GM12878 (cell line): ENCODE data around the gene IAPP. TPM values are rescaled to one million over a fixed set of nuclear protein-coding genes. Genes with fewer than 3 reads are reported as not detected.

Experiments used
- ATAC-seq: fragments of 200-7000 bp; cut with Tn5 transposase; 3 replicates; pipeline ENCODE4 v1.9.1; 2020; ENCODE audit warnings: mild to moderate bottlenecking, moderate library complexity
- BruUV-seq: library from RNA; stranded (reverse); fragments of 400-500 nt; replicated peaks from 2 replicates; lab custom pipeline; 2021; lab: Mats Ljungman, UMichigan
- CTCF ChIA-PET: fragments of 300-600 bp; sonication (Branson Sonifier 250); formaldehyde crosslinking; extraction: SDS; loops from one replicate; lab custom pipeline; 2021; ENCODE audit warnings: inconsistent platforms; lab: Yijun Ruan, JAX
- POLR2A ChIA-PET: fragments of 350-600 bp; formaldehyde crosslinking; extraction: SDS; loops from one replicate; lab custom pipeline; 2021; ENCODE audit warnings: inconsistent platforms; lab: Charles Lee
- RAD21 ChIA-PET: fragments of 300-600 bp; sonication (Branson Sonifier 250); formaldehyde crosslinking; loops from one replicate; lab custom pipeline; 2023; ENCODE audit warnings: antibody characterized with exemption; ENCODE audit not compliant: unreplicated experiment; lab: Charles Lee
- SMC1A ChIA-PET: fragments of 300-600 bp; sonication (Branson Sonifier 250); formaldehyde crosslinking; loops from one replicate; lab custom pipeline; 2023; ENCODE audit not compliant: unreplicated experiment, uncharacterized antibody; lab: Charles Lee
- DNase-seq: peaks from one replicate; pipeline ENCODE4 v3.0.0-alpha.2; 2011; ENCODE audit warnings: low read depth, low spot score
- FAIRE-seq: peaks from 3 replicates; lab custom pipeline; 2011; peaks lifted over from hg19 to GRCh38; lab: Jason Lieb, UNC
- H2AFZ ChIP-seq: 2 replicates; pipeline ENCODE4 v1.6.0; 2011; ENCODE audit warnings: low read depth, low read length, control low read depth; ENCODE audit not compliant: control insufficient read depth
- H3K27ac ChIP-seq: 2 replicates; pipeline ENCODE4 v1.5.1; 2011; ENCODE audit warnings: control low read depth; ENCODE audit not compliant: control insufficient read depth, insufficient read depth
- H3K27me3 ChIP-seq, 2 experiments: replicated peaks in 1 of 2; 2 replicates each; pipeline versions ENCODE4 v1.6.0 to v1.6.1; 2011; ENCODE audit warnings: low read length in 1 of 2; ENCODE audit not compliant: control insufficient read depth in 2 of 2, insufficient read depth in 2 of 2
- H3K36me3 ChIP-seq, 2 experiments: 2 replicates each; pipeline ENCODE4 v1.5.1; 2011; ENCODE audit warnings: low read length in 1 of 2; ENCODE audit not compliant: control insufficient read depth in 2 of 2, insufficient read depth in 2 of 2
- H3K4me1 ChIP-seq: 2 replicates; pipeline ENCODE4 v1.6.1; 2011; ENCODE audit warnings: mild to moderate bottlenecking, low read length, moderate library complexity, mixed read lengths; ENCODE audit not compliant: control insufficient read depth, insufficient read depth
- H3K4me2 ChIP-seq: 2 replicates; pipeline ENCODE4 v1.6.0; 2011; ENCODE audit warnings: control low read depth; ENCODE audit not compliant: control insufficient read depth, insufficient read depth
- H3K4me3 ChIP-seq: fragments of 200-600 bp; sonication (generic); 2 replicates; pipeline ENCODE4 v1.5.1; 2016
- H3K79me2 ChIP-seq: 2 replicates; pipeline ENCODE4 v1.6.0; 2011; ENCODE audit warnings: low read length; ENCODE audit not compliant: control insufficient read depth, insufficient read depth
- H3K9ac ChIP-seq: 2 replicates; pipeline ENCODE4 v1.8.0; 2011; ENCODE audit warnings: low read length, control low read depth, mixed read lengths; ENCODE audit not compliant: control insufficient read depth, insufficient read depth
- H3K9me3 ChIP-seq: replicated peaks from 3 replicates; pipeline ENCODE4 v1.5.1; 2011; ENCODE audit warnings: mild to moderate bottlenecking, low read length; ENCODE audit not compliant: control insufficient read depth, insufficient read depth
- H4K20me1 ChIP-seq: 2 replicates; pipeline ENCODE4 v1.6.0; 2011; ENCODE audit not compliant: control insufficient read depth, insufficient read depth
- ETV6 ChIP-seq, 2 experiments: fragments of 450-650 bp in 1 of 2; IDR thresholded peaks in 1 of 2; conservative IDR thresholded peaks in 1 of 2; 2 replicates each; pipeline ENCODE4 v1.6.1; 2014; ENCODE audit warnings: antibody characterized with exemption in 1 of 2, borderline replicate concordance in 1 of 2, low read depth in 1 of 2, mild to moderate bottlenecking in 1 of 2, moderate library complexity in 1 of 2
- FOXM1 ChIP-seq: IDR thresholded peaks from 2 replicates; pipeline ENCODE4 v1.6.1; 2012; ENCODE audit warnings: low read depth, mild to moderate bottlenecking, inconsistent platforms, low read length, moderate library complexity
- MLLT1 ChIP-seq: fragments of 450-650 bp; IDR thresholded peaks from 2 replicates; pipeline ENCODE4 v1.6.1; 2016; ENCODE audit warnings: mild to moderate bottlenecking
- RAD21 ChIP-seq: IDR thresholded peaks from 2 replicates; pipeline ENCODE4 v1.6.1; 2011; ENCODE audit warnings: mild to moderate bottlenecking, low read depth, low read length, moderate library complexity; ENCODE audit not compliant: insufficient read depth
- SREBF1 ChIP-seq: IDR thresholded peaks from 2 replicates; pipeline ENCODE4 v1.6.1; 2012; ENCODE audit warnings: mild to moderate bottlenecking, low read length
- TARDBP ChIP-seq: IDR thresholded peaks from 2 replicates; pipeline ENCODE4 v1.6.1; 2016; ENCODE audit warnings: borderline replicate concordance
- YY1 ChIP-seq: IDR thresholded peaks from 2 replicates; pipeline ENCODE4 v1.6.1; 2011; ENCODE audit warnings: low read depth, mild to moderate bottlenecking, low read length
- ZNF622 ChIP-seq: fragments of 450-650 bp; IDR thresholded peaks from 2 replicates; pipeline ENCODE4 v1.6.1; 2017; ENCODE audit warnings: mild to moderate bottlenecking, inconsistent platforms
- WGBS: methylation state at CpG from one replicate; pipeline ENCODE4 v1.1.6; 2016; ENCODE audit warnings: low lambda C conversion rate; ENCODE audit not compliant: insufficient replicate concordance, insufficient coverage; ENCODE audit errors: missing lambda C conversion rate; 5-methylcytosine and 5-hydroxymethylcytosine counted together
- in situ Hi-C: fragments of 300-500 bp; cut with MboI; formaldehyde crosslinking; loops from 9 replicates; pipeline ENCODE4 v1.14.3; 2018; ENCODE audit warnings: mixed read lengths
- intact Hi-C: fragments of 100-400 bp; cut with micrococcal nuclease; formaldehyde crosslinking; loops from one replicate; pipeline ENCODE4 v1.14.2; 2022; ENCODE audit not compliant: unreplicated experiment
- polyA plus RNA-seq, 11 experiments: library from polyadenylated mRNA; depleted of rRNA in 4 of 11; unstranded in 6 of 11; stranded (reverse) in 5 of 11; fragments of >200 nt; fragmentation: Nextera tagmentation in 4 of 11; fragmentation: Illumina TruSeq in 1 of 11; extraction: Ambion mirVana in 4 of 11; extraction: Trizol in 1 of 11; gene quantifications; 1 replicate in 1 of 11; 2 replicates in 10 of 11; pipeline versions ENCODE4 v1.2.1 to v1.2.3, GENCODE V29; 2011 to 2016; ENCODE audit warnings: inconsistent platforms in 2 of 11, missing spikeins in 2 of 11, low read depth in 1 of 11
- total RNA-seq, 4 experiments: library from RNA; depleted of rRNA in 3 of 4; stranded (reverse); fragments of >200 nt in 3 of 4; fragmentation: Illumina TruSeq in 1 of 4; extraction: Trizol in 1 of 4; gene quantifications; 2 replicates each; pipeline versions ENCODE4 v1.2.1 to v1.2.3, GENCODE V29; 2013 to 2021

Gene IAPP
- total and polyA plus RNA-seq, 10 of the 15 experiments (the other 5 are each of a cell fraction or from before 2014, with no cell fraction given): not detected

- in situ Hi-C loops (no loop called here), intact Hi-C loops (no loop called here)
- Histone ChIP-seq H3K4me3 (no peak overlapping the region), H3K9ac (no peak overlapping the region), H3K4me1 (no peaks in the 10 kb centered on the region), H3K27ac (no peak overlapping the region), H3K9me3 (no peaks in the 10 kb centered on the region), H3K79me2 (no peaks in the 10 kb centered on the region), H4K20me1 (no peaks in the 10 kb centered on the region), H3K4me2 (no peak overlapping the region), H3K36me3 (no peaks in the 10 kb centered on the region), H3K27me3 (no peaks in the 10 kb centered on the region), H2AFZ (no peak overlapping the region)
- no peak for ATAC-seq
- ChIA-PET POLR2A (no interaction called here), RAD21 (no interaction called here), CTCF (interaction anchor here (0.9 kb wide), 1 partner anchor 95 kb away, joined by 3 read pairs; no protein-coding TSS in a partner anchor), SMC1A (no interaction called here)
- DNase-seq: no peak
- TF ChIP-seq RAD21 (no peak), TARDBP (no peak), ZNF622 (no peak), MLLT1 (no peak), SREBF1 (no peak), YY1 (no peak), FOXM1 (no peak), ETV6 (conservative IDR thresholded peaks at IDR 0.05 in 1 of 2, IDR thresholded peaks at IDR 0.05 in 1 of 2; ENCODE audit: borderline replicate concordance in 1 of 2, low read depth in 1 of 2) (no peak)
- WGBS: 0% methylated on average over 1 of the region's 1 CpG
- FAIRE-seq: no peak
- no TSS peak for BruUV-seq
Observed at GRCh38 chr12:21339921-21340320, 32.8 kb upstream of the IAPP start.
